ENCODE measurements around the gene MECP2.
"Not testable (repeated sequence)": the region's sequence is repeated elsewhere in the genome, so short reads cannot be mapped to it uniquely, and the experiment has no call there.

MECP2 gene

DNA sequence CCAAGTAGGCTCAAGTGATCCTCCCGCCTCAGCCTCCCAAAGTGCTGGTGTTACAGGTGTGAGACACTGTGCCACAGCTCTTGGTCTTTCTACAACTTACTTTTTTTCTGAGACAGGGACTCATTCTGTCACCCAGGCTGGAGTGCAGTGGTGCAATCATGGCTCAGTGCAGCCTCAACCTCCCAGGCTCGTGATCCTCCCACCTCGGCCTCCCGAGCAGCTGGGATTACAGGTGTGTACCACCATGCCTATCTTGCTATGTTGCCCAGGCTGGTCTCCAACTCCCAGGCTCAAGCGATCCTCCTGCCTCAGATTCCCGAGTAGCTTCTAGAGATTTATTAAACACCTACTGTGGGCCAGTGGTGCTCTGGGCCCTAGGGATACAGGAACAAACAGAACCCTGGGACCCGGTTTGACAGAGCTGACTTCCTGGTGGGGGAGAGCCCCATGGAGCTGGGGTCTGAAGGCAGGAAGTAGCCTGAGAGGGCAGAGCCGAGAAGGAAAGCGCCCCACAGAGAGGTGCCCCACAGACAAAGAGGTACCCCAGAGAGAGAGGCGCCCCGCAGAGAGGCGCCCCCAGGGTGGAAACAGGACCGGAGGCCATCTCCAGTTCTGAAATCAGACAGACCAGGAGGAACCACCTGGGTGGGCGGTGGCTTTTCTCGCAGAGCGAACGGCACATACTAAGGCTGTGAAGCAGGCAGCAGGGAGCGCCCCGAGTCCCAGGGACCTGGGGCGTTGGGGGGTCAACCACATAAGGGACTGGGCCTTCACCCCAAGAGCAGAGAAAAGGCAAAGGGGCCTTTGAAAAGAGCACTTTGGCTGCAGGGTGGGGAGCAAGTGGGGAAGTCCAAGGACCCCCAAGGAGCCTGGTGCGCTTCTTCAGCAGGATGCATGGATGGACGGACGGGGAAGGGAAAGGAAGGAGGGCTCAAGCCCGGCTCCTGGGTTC lies 82.8 kb downstream of the MECP2 start:
- FAIRE-seq, result no peak

GRCh38 chrX:154013614-154014360 lies 83.7 kb downstream of the MECP2 start:
- no peak for FAIRE-seq

DNA sequence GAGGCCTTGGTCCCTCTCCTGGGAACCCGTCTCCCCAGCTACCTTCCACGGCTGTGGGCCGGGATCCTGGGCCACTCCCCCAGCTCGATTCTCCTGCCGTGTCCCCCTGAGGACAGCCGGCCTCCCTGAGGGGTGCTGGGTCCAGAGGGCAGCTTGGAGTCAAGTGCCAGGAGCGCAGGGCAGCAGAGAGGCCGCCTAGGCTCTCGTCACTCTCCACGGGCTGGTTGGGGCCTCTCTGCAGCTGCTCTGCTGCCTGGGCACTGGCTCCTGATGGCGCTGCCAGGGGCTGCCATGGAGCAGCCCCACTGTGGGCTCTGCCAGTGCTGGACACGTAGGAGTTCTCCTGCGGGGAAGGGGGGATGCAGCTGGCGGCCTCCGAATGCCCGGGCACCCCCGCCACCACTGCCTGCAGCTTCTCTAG lies 84.5 kb downstream of the MECP2 start:
- no peak for FAIRE-seq

- no peak for FAIRE-seq
These were observed 85.1 kb downstream of the MECP2 start for GRCh38 chrX:154012336-154012991.

- FAIRE-seq, result no peak
These were observed 85.9 kb downstream of the MECP2 start for GRCh38 chrX:154011376-154012335.

DNA sequence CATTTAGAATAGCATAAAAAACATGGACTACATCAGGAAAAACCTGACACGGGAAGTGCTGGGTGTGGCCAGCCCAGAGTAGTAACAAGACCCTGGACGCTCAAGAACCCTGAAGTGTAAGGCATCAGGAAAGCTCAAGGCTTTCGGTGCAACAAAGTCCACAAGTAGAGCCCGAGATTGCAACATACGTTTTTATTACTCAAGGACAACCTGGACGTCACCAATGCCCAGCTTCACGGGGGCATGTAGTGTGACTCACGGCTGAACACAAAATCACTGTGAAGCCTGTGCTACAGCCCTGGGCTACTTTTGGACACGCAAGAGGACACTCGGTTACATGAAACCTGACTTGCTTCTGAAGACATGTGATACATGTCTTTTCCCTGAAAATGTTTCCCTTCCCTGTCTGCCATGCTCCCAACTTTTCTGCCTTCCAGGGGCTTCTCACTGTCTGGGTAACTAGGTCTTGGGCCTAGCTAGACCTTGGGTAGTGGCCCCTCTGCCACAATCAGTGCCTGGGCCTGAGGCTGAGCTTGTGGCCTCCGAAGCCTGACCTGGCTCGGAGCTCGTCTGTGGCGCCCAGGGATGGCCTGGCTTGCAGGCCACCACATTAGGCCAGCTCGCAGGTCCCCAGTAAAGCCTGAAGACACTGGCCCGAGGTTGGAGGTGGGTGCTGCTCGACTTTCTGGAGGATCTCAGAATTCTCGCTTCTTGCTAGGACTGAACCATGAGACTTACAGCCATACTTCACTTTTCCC lies 87.0 kb downstream of the MECP2 start:
- FAIRE-seq, result no peak

- no peak for FAIRE-seq
These were observed 89.0 kb downstream of the MECP2 start for GRCh38 chrX:154008521-154008920.

- FAIRE-seq, result no peak
These were observed 90.6 kb downstream of the MECP2 start for GRCh38 chrX:154006947-154007346.

DNA sequence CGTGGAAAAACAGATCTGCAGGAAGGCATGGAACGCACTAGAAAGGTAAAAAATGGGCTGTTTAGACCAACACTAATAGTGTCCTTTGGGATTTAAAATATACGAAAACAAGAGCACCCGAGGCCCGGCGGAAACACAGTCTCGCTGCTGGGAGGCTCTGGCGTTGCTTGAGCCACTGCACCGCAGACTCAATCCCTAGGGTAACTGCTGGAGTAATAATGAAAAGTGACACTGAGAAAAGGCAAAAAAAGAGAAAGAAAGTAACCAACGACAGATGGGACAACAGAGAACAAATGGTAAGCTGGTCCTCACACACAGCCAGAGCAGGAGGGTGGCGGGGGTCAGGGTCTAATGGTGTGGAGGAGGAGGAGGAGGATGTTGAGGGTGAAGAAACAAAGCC lies 93.2 kb downstream of the MECP2 start:
- FAIRE-seq, result no peak

DNA sequence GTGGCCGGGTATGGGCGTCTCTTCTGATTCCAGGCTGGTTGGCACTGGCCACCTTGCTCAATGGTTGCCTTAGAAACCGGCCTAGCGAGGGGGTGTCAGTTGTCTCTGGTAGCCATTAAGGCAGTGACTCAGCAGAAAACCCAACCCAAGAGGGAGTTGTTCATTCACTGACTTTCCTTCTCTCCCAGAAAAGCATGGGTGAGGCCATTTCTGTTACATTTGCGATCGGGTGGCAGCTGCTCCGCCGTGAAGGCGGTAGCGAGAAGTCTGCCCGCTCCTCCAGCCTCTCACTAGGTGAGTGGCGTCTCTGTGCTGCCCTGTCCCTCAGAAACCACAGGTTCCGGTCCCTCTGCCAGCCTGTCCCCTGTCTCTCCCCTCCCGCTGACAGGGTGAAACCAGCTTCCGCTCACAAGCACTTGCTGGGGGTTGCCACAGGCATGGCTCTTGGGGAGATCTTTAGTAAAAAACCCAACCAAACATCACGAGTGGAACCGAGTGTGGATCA lies 95.2 kb downstream of the MECP2 start:
- FAIRE-seq, result no peak

DNA sequence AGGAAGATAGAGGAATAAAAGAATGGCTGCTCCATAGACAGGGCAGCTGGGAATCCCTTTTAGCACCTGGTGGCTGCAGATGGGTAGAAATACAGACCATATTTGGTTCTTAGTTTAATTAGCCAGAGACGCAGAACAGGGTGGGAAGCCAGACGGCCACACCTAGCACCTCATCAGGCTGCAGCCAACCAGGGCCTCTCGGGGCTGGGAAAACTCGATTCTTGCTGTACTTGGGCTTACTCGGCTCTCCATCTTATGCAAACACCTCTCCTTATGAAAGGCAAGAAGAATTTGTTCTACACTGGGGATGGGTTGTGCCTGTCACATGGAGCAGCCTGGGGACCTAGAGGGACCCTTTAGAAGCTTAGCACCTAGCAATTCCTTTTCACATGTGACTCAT lies 97.5 kb downstream of the MECP2 start:
- no peak for FAIRE-seq

- no peak for FAIRE-seq
These were observed 98.0 kb downstream of the MECP2 start for GRCh38 chrX:153999359-154000037.

DNA sequence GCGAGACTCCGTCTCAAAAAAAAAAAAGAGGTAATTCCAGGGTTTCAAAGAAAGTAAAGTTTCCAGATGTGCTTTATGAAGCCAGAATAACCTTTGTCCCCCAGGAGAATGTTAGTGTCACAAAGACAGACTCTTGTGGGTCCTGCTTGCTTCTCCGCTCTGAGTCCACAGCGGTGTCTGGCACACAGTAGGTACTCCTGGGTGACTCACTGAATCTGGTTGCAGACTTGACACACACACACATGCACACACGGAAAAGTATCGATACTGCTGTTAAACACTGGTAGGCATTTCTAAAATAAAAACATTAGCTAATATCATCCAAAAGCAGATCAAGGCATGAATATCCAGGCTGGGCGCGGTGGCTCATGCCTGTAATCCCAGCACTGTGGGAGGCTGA lies 102.0 kb downstream of the MECP2 start:
- FAIRE-seq, result no peak

GRCh38 chrX:153994398-153994797 lies 103.1 kb downstream of the MECP2 start:
- not testable (repeated sequence) for FAIRE-seq

DNA sequence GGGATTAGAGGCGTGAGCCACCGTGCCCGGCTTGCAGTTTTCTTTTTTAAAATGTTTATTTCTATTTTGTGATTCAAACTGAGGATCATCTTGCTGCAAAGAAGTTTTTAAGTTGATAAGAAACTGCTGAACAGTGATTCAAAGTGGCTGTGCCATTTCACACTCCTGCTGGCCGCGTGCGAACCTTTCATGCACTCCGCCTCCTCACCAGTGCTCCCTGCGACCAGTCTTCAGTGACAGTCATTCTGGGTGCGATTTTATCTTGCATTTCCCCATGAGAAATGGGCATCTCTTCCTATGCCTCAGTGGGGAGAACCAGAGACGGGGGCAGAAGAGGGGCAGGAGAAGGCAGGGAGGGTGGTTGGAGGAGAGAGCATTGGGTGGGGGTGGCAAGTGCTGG lies 103.5 kb downstream of the MECP2 start:
- no peak for FAIRE-seq

GRCh38 chrX:153993079-153993478 lies 104.4 kb downstream of the MECP2 start:
- no peak for FAIRE-seq

- no peak for FAIRE-seq
These were observed 105.3 kb downstream of the MECP2 start for GRCh38 chrX:153992180-153992579.

- FAIRE-seq, result no peak
These were observed 106.4 kb downstream of the MECP2 start for GRCh38 chrX:153991013-153991580.

- FAIRE-seq, result no peak
These were observed 107.4 kb downstream of the MECP2 start for GRCh38 chrX:153989973-153990655.

GRCh38 chrX:153988493-153988892 lies 109.0 kb downstream of the MECP2 start:
- FAIRE-seq, result no peak

Data from colon (tissue), 2 donors.